AG10803 (cell line): ENCODE results near the gene CLEC9A.
A peak's percentile ranks its signal among the peaks of the same experiment; 100 is the strongest.

ENCODE experiments used
- DNase-seq: peaks from one replicate; pipeline ENCODE4 v3.0.0; 2010; ENCODE audit warnings: low read depth
- H3K4me3 ChIP-seq: 2 replicates; pipeline ENCODE4 v1.5.1; 2011; ENCODE audit warnings: mild to moderate bottlenecking, low read length, control low read depth
- CTCF ChIP-seq: conservative IDR thresholded peaks from 2 replicates; pipeline ENCODE4 v1.5.1; 2011; ENCODE audit warnings: mild to moderate bottlenecking, low read length, control low read depth, inconsistent platforms

The CLEC9A gene

GRCh38 chr12:10031771-10032175 is 1.3 kb downstream of the CLEC9A start:
- DNase-seq: peak; percentile 97
- TF ChIP-seq CTCF: no peak
- H3K4me3 ChIP-seq: no peak overlapping the region

- H3K4me3 ChIP-seq: no peak overlapping the region
- DNase-seq: peak; percentile 25
- TF ChIP-seq CTCF: peak; percentile 60
These were observed 3.5 kb downstream of the CLEC9A start for GRCh38 chr12:10033783-10034545.

GRCh38 chr12:10042167-10042566 is 11.7 kb downstream of the CLEC9A start:
- no peak for TF ChIP-seq CTCF
- DNase-seq: no peak
- no peak overlapping the region for H3K4me3 ChIP-seq

GRCh38 chr12:10048526-10048925 is 18.0 kb downstream of the CLEC9A start:
- TF ChIP-seq CTCF: no peak
- H3K4me3 ChIP-seq: no peak overlapping the region
- DNase-seq: no peak

GRCh38 chr12:10052193-10052913 is 21.9 kb downstream of the CLEC9A start:
- no peak for DNase-seq
- no peak overlapping the region for H3K4me3 ChIP-seq
- TF ChIP-seq CTCF: no peak

- TF ChIP-seq CTCF: no peak
- DNase-seq: no peak
- H3K4me3 ChIP-seq: no peak overlapping the region
These were observed 27.9 kb downstream of the CLEC9A start for GRCh38 chr12:10058387-10058786.

GRCh38 chr12:10065241-10065640 is 34.8 kb downstream of the CLEC9A start:
- H3K4me3 ChIP-seq: no peak overlapping the region
- TF ChIP-seq CTCF: no peak
- no peak for DNase-seq
